ENCODE results near the gene KIAA1671. TPM values are rescaled to one million over a fixed set of nuclear protein-coding genes. Genes with fewer than 3 reads are reported as not detected.

The KIAA1671 gene
- total RNA-seq, 6 donors from 2014 or later: 30.9 to 57.7 (median 42.1) TPM

DNA sequence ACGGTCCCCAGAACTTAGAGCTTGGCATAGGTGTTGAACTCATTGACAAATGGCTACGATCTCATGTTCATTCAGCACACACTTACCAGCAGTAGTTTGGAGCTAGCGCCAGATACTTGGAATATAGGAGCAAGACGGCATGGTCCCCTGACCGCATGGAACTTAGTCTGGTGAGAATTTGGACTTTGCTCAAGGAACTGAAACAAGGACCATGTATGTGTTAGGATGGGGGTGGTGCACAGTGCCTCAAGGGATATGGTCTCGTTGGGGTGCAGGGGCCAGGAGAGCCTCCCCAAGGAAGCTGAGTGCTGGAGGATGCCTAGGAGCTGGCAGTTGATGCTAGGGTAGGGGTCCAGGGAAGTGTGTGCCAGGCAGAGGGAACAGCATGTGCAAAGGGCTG is 119.2 kb downstream of the KIAA1671 start:
- H3K27me3 ChIP-seq: no peaks in the 10 kb centered on the region
- H3K4me3 ChIP-seq: no peak overlapping the region
- H3K36me3 ChIP-seq: no peaks in the 10 kb centered on the region
- WGBS, 2 donors: 87 to 92% methylated on average over 6 of the region's 6 CpGs
- TF ChIP-seq POLR2A (IDR thresholded peaks at IDR 0.05) (no peak), EP300 (IDR thresholded peaks at IDR 0.05) (no peak), POLR2AphosphoS5 (IDR thresholded peaks at IDR 0.05) (no peak), CTCF (IDR thresholded peaks at IDR 0.05) (no peak)
- H3K9me3 ChIP-seq: no peaks in the 10 kb centered on the region
- ATAC-seq (ENCODE audit: low FRiP score in 2 of 2) (no peak), DNase-seq (no peak)
- H3K4me1 ChIP-seq: peaks cover 10 to 24% (median 16%) of the 10 kb centered on the region in 4 donors
- H3K27ac ChIP-seq: no peak overlapping the region

DNA sequence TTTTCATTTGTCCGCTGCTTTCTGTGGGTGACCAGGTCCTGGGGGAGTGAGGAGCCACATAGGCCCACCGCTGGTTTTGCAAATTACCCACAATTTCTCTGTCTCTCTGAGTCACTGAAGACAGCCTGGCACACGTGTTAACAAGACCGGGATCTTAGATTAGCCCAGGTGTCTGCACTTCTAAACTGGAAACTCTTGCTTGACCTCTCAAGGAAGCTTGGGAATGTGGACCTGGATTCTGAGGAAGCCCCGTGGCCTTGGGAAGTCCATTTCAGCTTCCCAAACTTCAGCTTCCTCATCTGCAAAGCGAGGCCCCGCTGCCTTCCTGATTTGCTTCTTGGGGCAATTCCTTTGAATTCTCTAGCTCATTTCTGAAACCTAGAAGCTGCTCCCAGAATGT is 119.9 kb downstream of the KIAA1671 start:
- Histone ChIP-seq H3K9me3 (no peaks in the 10 kb centered on the region), H3K4me3 (no peak overlapping the region), H3K4me1 (peaks cover 10 to 28% (median 18%) of the 10 kb centered on the region in 4 donors), H3K27ac (no peak overlapping the region), H3K36me3 (no peaks in the 10 kb centered on the region), H3K27me3 (no peaks in the 10 kb centered on the region)
- no peak for DNase-seq
- TF ChIP-seq POLR2AphosphoS5 (IDR thresholded peaks at IDR 0.05) (no peak), POLR2A (IDR thresholded peaks at IDR 0.05) (no peak)
- ATAC-seq (ENCODE audit: low FRiP score in 2 of 2): no peak
- 76 to 96% methylated on average over 3 to 7 of the region's 7 CpGs for WGBS, 2 donors

DNA sequence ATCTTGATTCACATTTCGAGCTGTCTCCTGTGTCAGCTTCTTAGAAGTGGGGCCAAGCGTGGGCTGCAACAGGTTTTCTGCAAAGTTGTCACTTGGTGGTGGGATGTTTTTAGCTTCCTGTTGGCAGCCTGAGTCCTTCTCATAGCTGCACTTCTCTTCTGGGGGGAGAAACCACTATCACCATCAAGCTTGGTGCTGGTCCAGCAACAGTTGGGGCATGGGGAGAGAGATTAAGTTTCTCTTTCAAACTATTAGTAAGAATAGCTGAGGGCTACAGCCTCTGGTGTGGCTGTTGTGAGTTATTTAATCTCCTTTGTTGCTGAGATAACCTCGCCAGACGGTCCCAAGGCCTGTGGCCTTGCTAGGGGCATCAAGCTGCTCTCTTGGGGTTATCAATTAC is 123.8 kb downstream of the KIAA1671 start:
- Histone ChIP-seq H3K4me1 (peaks cover 0 to 5% (median 4%) of the 10 kb centered on the region in 4 donors), H3K36me3 (no peaks in the 10 kb centered on the region), H3K27me3 (no peaks in the 10 kb centered on the region), H3K4me3 (no peak overlapping the region), H3K27ac (no peak overlapping the region), H3K9me3 (no peaks in the 10 kb centered on the region)
- 41 to 74% methylated on average over 4 of the region's 4 CpGs for WGBS, 2 donors
- ATAC-seq (ENCODE audit: low FRiP score in 2 of 2): no peak
- TF ChIP-seq POLR2AphosphoS5 (IDR thresholded peaks at IDR 0.05) (no peak), POLR2A (IDR thresholded peaks at IDR 0.05) (no peak), EP300 (IDR thresholded peaks at IDR 0.05) (no peak), CTCF (IDR thresholded peaks at IDR 0.05) (no peak)
- DNase-seq: no peak

- peak overlapping the region in 1 of 4 donors; percentile 37 for H3K27ac ChIP-seq
- H3K27me3 ChIP-seq: no peaks in the 10 kb centered on the region
- H3K36me3 ChIP-seq: no peaks in the 10 kb centered on the region
- DNase-seq: no peak
- TF ChIP-seq POLR2AphosphoS5 (IDR thresholded peaks at IDR 0.05) (no peak), CTCF (IDR thresholded peaks at IDR 0.05) (no peak), EP300 (IDR thresholded peaks at IDR 0.05) (no peak), POLR2A (IDR thresholded peaks at IDR 0.05) (no peak)
- ATAC-seq (ENCODE audit: low FRiP score in 2 of 2): no peak
- H3K4me3 ChIP-seq: no peak overlapping the region
- WGBS, 2 donors: 48 to 68% methylated on average over 3 of the region's 3 CpGs
- peaks cover 0 to 5% (median 2%) of the 10 kb centered on the region in 4 donors for H3K4me1 ChIP-seq
- H3K9me3 ChIP-seq: no peaks in the 10 kb centered on the region
Measured at GRCh38 chr22:25077056-25077455, 124.5 kb downstream of the KIAA1671 start.

DNA sequence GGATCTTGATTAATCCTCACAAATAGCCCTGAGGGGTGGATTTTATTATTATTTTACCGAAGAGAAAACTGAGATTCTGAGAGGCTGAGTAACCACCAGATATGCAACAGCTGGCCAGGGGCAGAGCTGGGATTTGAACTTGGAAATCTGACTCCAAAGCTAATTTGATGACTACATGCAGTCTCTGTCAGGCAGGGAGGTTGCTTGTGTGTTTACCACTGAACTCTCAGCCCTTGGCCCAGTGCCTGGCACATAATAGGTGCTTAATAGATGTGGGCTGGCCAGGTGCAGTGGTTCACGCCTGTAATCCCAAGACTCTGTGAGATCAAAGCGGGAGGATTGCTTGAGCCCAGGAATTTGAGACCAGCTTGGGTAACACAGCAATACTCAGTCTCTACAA is 125.4 kb downstream of the KIAA1671 start:
- no peak for TF ChIP-seq POLR2A (IDR thresholded peaks at IDR 0.05)
- TF ChIP-seq POLR2AphosphoS5 (IDR thresholded peaks at IDR 0.05): no peak
- no peak for TF ChIP-seq CTCF (IDR thresholded peaks at IDR 0.05)
- no peak for TF ChIP-seq EP300 (IDR thresholded peaks at IDR 0.05)
- H3K36me3 ChIP-seq: no peaks in the 10 kb centered on the region
- WGBS, 2 donors: 82 to 93% methylated on average over 3 of the region's 3 CpGs
- no peaks in the 10 kb centered on the region for H3K9me3 ChIP-seq
- no peak overlapping the region for H3K27ac ChIP-seq
- peaks cover 0 to 5% (median 4%) of the 10 kb centered on the region in 4 donors for H3K4me1 ChIP-seq
- H3K4me3 ChIP-seq: no peak overlapping the region
- ATAC-seq (ENCODE audit: low FRiP score in 2 of 2) (no peak), DNase-seq (no peak)
- H3K27me3 ChIP-seq: no peaks in the 10 kb centered on the region
